Transverse colon (tissue), 4 donors: ENCODE data around the gene NRIP3. TPM values are rescaled to one million over a fixed set of nuclear protein-coding genes. Genes with fewer than 3 reads are reported as not detected.

Source experiments
- DNase-seq: peaks from one replicate; pipeline ENCODE4 v3.0.0-alpha.2; 2019
- H3K27ac ChIP-seq, 4 donors: fragments of 200-600 bp; sonication (generic); 2 replicates each; pipeline ENCODE4 v1.5.1; 2016 to 2018; ENCODE audit warnings: inconsistent platforms in 4 of 4
- H3K27me3 ChIP-seq: fragments of 200-600 bp; sonication (generic); 2 replicates; pipeline ENCODE4 v1.5.1; 2017; ENCODE audit warnings: inconsistent platforms
- H3K36me3 ChIP-seq, 4 donors: fragments of 200-600 bp; sonication (generic); 2 replicates each; pipeline ENCODE4 v1.5.1; 2017 to 2019; ENCODE audit warnings: inconsistent platforms in 4 of 4
- H3K4me1 ChIP-seq, 4 donors: fragments of 200-600 bp; sonication (generic); 2 replicates each; pipeline ENCODE4 v1.5.1; 2017 to 2020; ENCODE audit warnings: inconsistent platforms in 4 of 4
- H3K4me3 ChIP-seq, 4 donors: fragments of 200-600 bp; sonication (generic); 1 replicate in 1 of 4; 2 replicates in 3 of 4; pipeline versions ENCODE4 v1.5.1 to v1.6.1; 2017 to 2019; ENCODE audit warnings: inconsistent platforms in 4 of 4
- H3K9me3 ChIP-seq, 2 donors: fragments of 200-600 bp; sonication (generic); 2 replicates each; pipeline ENCODE4 v1.5.1; 2017 to 2019; ENCODE audit warnings: inconsistent platforms in 2 of 2
- CTCF ChIP-seq, 5 experiments: fragments of 200-600 bp in 3 of 5; fragments of 450-650 bp in 2 of 5; sonication (generic) in 3 of 5; IDR thresholded peaks; 1 replicate in 2 of 5; 2 replicates in 3 of 5; pipeline ENCODE4 v1.5.1; 2016 to 2017; ENCODE audit warnings: antibody characterized with exemption in 5 of 5, inconsistent platforms in 3 of 5, mild to moderate bottlenecking in 2 of 5, moderate library complexity in 1 of 5
- EP300 ChIP-seq: sonication (generic); formaldehyde crosslinking; IDR thresholded peaks from one replicate; pipeline ENCODE4 v1.6.1; 2017; ENCODE audit warnings: antibody characterized with exemption, low read depth
- POLR2A ChIP-seq: fragments of 450-650 bp; IDR thresholded peaks from one replicate; pipeline ENCODE4 v1.6.1; 2016; ENCODE audit warnings: antibody characterized with exemption, mild to moderate bottlenecking, moderate library complexity
- POLR2AphosphoS5 ChIP-seq, 3 donors: sonication (generic); formaldehyde crosslinking; IDR thresholded peaks; one replicate each; pipeline ENCODE4 v1.6.1; 2016; ENCODE audit warnings: antibody characterized with exemption in 3 of 3
- WGBS, 2 donors: methylation state at CpG; one replicate each; pipeline ENCODE4 v1.1.5; 2018; ENCODE audit warnings: low coverage in 1 of 2; 5-methylcytosine and 5-hydroxymethylcytosine counted together
- in situ Hi-C, 4 donors: fragments of 200-750 bp; cut with MboI; loops; one replicate each; pipeline versions ENCODE4 v1.15.0 to v1.15.1; 2017; ENCODE audit warnings: low sequenced_read_pairs in 3 of 4, low pct_ligation_motif_present in 1 of 4, low pct_unique_long_range_greater_than_20kb in 1 of 4
- intact Hi-C: fragments of 100-400 bp; cut with DNase I; formaldehyde crosslinking; loops from one replicate; pipeline ENCODE4 v1.15.1; 2023; ENCODE audit warnings: low total_unique reads
- total RNA-seq, 4 donors: library from RNA; depleted of rRNA; stranded (reverse); fragments of >200 nt; gene quantifications; one replicate each; pipeline ENCODE4 v1.1.0, GENCODE V29; 2016

Gene NRIP3
- total RNA-seq, 4 donors from 2014 or later: 0.82 to 1.9 TPM; not detected in 2

DNA sequence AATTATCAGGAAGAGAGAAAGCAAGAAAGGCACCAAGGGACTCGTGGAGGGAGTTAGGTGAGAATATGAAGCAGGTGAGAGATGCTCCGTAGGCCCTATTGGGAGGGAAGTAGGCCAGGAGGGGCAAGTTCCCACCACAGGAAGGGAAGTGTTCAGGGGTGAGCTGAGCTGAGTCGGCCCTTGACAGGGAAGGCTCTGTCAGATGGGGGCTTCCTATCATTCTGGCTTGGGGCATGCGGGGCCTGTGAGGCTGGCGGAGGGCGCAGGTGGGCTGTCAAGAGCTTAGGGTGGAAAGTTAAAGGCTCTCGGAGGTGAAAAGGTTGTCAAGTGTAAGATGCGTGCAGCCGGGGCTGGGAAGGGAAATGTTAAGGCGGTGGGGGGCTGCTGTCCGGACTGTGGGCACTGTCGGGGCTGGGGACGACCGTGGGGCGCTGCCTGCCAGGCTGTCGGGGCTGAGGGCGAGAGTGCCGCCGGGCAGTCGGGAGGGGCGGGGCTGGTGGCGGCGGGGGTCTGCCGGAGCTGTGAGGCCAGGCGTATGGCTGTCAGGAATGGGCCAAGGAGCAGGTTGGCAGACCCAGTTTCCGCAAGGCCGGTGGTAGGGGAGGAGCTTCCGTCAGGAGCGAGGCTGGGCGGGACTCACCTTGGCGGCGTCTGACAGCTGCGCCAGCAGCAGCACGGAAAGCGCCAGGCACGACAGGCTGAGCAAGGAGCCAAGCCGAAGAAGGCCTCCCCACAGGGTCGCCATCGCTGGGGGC lies 40.1 kb downstream of the NRIP3 start:
- intact Hi-C loops: loop anchor here (5.0 kb wide), 2 partner anchors 51 to 281 kb away; partner anchors contain the start of genes AKIP1, RPL27A and TRIM66

DNA sequence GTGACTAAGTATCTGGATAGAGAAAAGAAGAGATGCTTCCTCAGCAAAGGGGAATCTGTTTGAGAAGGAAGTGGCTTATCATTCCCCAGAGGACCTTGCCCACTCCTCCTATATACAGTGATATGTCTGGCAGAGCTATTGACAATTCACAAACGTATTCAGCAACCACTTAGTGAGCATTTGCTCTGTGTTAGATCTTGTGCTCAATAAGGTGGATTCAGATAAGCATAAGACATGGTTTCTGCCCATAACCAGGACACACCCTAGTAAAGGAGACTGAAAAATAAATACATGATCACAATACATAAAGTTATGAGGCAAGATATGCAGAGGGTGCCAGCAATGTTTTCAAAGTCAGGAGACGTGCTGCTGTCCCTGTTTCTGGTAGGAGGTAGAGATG lies 41.0 kb downstream of the NRIP3 start:
- in situ Hi-C loops: loop anchor here in 3 of 4 donors (25.0 kb wide), 1 partner anchor 276 kb away; the partner anchor contains the start of genes RPL27A (in 3 of the 3) and TRIM66 (in 3 of the 3)
- intact Hi-C loops: loop anchor here (5.0 kb wide), 2 partner anchors 51 to 281 kb away; partner anchors contain the start of genes AKIP1, RPL27A and TRIM66

More for the DNA sequence above, 40.1 kb downstream of the NRIP3 start:
- H3K36me3 ChIP-seq: no peaks in the 10 kb centered on the region
- H3K27ac ChIP-seq: peak overlapping the region; percentile 93 to 99 (median 96)
- DNase-seq: peak; percentile 90
- H3K4me1 ChIP-seq: peaks cover 16 to 35% (median 25%) of the 10 kb centered on the region in 4 donors
- no peak for TF ChIP-seq POLR2A
- H3K9me3 ChIP-seq: no peaks in the 10 kb centered on the region
- in situ Hi-C loops: loop anchor here in 3 of 4 donors (25.0 kb wide), 1 partner anchor 276 kb away; the partner anchor contains the start of genes RPL27A (in 3 of the 3) and TRIM66 (in 3 of the 3)
- H3K4me3 ChIP-seq: peak overlapping the region; percentile 61 to 87 (median 78)
- no peaks in the 10 kb centered on the region for H3K27me3 ChIP-seq
- 2 to 6% methylated on average over 3 to 34 of the region's 39 CpGs for WGBS, 2 donors

DNA sequence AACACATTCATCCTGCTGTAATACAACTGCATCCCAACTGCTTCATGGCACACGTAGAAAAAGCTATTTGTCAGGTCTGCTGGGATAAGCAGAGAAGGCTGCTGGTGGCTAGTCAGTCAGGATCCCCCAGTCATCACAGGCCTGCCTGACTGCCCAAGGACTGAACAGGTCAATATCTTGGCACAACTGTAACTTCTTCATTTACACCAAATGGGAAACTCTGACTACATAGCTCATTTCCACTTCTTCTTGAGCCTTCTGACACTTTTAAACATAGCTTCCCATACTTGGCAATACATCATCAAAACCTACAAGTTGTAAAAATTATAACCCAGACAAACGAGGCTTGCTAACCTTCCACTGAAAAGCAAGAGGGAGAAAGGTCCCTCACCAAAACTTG lies 42.4 kb downstream of the NRIP3 start:
- in situ Hi-C loops: loop anchor here in 3 of 4 donors (25.0 kb wide), 1 partner anchor 274 kb away; the partner anchor contains the start of genes RPL27A (in 3 of the 3) and TRIM66 (in 3 of the 3)
- TF ChIP-seq CTCF (IDR thresholded peaks at IDR 0.05): no peak
- TF ChIP-seq POLR2A: no peak
- no peak for TF ChIP-seq EP300
- no peak for TF ChIP-seq POLR2AphosphoS5 (IDR thresholded peaks at IDR 0.05)
- H3K27me3 ChIP-seq: no peaks in the 10 kb centered on the region
- peaks cover 0 to 4% (median 0%) of the 10 kb centered on the region in 4 donors for H3K36me3 ChIP-seq
- 50 to 62% methylated on average over 2 of the region's 2 CpGs for WGBS, 2 donors
- no peaks in the 10 kb centered on the region for H3K9me3 ChIP-seq
- H3K4me1 ChIP-seq: peaks cover 16 to 35% (median 25%) of the 10 kb centered on the region in 4 donors
- H3K27ac ChIP-seq: no peak overlapping the region
- intact Hi-C loops: loop anchor here (5.0 kb wide), 2 partner anchors 49 to 279 kb away; partner anchors contain the start of genes AKIP1, RPL27A and TRIM66
- no peak for DNase-seq
- H3K4me3 ChIP-seq: no peak overlapping the region

More for the DNA sequence above, 41.0 kb downstream of the NRIP3 start:
- no peak for TF ChIP-seq POLR2AphosphoS5 (IDR thresholded peaks at IDR 0.05)
- TF ChIP-seq CTCF (IDR thresholded peaks at IDR 0.05): no peak
- no peak for TF ChIP-seq EP300
- TF ChIP-seq POLR2A: no peak
- Histone ChIP-seq H3K4me1 (peaks cover 16 to 35% (median 25%) of the 10 kb centered on the region in 4 donors), H3K27ac (peak overlapping the region; percentile 93 to 99 (median 96)), H3K36me3 (no peaks in the 10 kb centered on the region), H3K4me3 (peak overlapping the region in 2 of 4 donors; percentile 69 to 87), H3K9me3 (no peaks in the 10 kb centered on the region), H3K27me3 (no peaks in the 10 kb centered on the region)
- no peak for DNase-seq
- WGBS, 2 donors: 7% methylated on average over 2 of the region's 2 CpGs

- peak overlapping the region; percentile 47 to 74 (median 68) for H3K27ac ChIP-seq
- intact Hi-C loops: loop anchor here (5.0 kb wide), 2 partner anchors 47 to 277 kb away; partner anchors contain the start of genes AKIP1, RPL27A and TRIM66
Measured at GRCh38 chr11:8959546-8960166, 44.1 kb downstream of the NRIP3 start.

More at GRCh38 chr11:8959546-8960166, 44.1 kb downstream of the NRIP3 start:
- peaks cover 13 to 27% (median 20%) of the 10 kb centered on the region in 4 donors for H3K4me1 ChIP-seq
- H3K4me3 ChIP-seq: no peak overlapping the region
- WGBS, 2 donors: 25 to 36% methylated on average over 2 of the region's 2 CpGs
- in situ Hi-C loops: loop anchor here in 3 of 4 donors (25.0 kb wide), 1 partner anchor 272 kb away; the partner anchor contains the start of genes RPL27A (in 3 of the 3) and TRIM66 (in 3 of the 3)
- H3K9me3 ChIP-seq: no peaks in the 10 kb centered on the region
- peaks cover 0 to 19% (median 4%) of the 10 kb centered on the region in 4 donors for H3K36me3 ChIP-seq
- H3K27me3 ChIP-seq: no peaks in the 10 kb centered on the region
- peak; percentile 15 for DNase-seq
- TF ChIP-seq POLR2A (no peak), POLR2AphosphoS5 (IDR thresholded peaks at IDR 0.05) (no peak), EP300 (no peak), CTCF (IDR thresholded peaks at IDR 0.05) (peak; percentile 48 to 65 (median 49))
